Measurements from ENCODE around the gene FBXO31. TPM values are rescaled to one million over a fixed set of nuclear protein-coding genes. Genes with fewer than 3 reads are reported as not detected.
"Not testable (repeated sequence)": the region's sequence is repeated elsewhere in the genome, so short reads cannot be mapped to it uniquely, and the experiment has no call there.

FBXO31 gene
- total RNA-seq, 1 experiment from 2014 or later: 4.7 TPM

DNA sequence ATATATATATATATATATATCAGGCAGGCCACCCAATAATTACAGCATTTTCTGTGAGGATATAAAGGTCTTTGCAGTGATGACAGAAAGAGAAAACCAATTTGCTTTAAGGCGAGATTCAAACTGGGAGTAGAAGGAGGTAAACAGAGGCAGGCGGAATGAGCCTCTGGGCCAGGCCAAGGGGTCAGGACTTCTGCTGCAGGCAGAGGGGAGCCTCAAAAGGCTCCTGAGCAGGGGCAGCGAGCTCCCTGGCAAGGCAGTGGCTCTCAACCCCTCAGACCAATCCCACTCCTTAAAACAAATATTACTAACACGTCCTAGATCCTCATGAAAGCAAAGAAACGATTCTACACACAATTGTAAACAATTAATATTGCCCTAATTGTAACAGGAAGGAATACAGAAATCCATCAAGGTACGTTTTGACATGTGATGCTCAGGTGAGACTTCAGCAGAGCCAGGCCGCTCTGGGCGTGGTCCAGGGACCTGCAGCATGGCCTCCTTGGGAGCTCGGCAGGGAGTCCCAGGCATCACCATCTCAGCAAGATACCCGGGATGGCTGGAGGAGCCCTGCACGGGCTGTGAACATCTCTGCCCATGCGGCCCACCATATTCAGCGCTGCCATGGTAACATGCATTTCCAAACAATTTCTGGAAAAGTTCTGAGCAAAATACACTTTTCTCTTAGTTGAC, 18.4 kb downstream of the FBXO31 start:
- DNase-seq (ENCODE audit: low read depth): no peak

DNA sequence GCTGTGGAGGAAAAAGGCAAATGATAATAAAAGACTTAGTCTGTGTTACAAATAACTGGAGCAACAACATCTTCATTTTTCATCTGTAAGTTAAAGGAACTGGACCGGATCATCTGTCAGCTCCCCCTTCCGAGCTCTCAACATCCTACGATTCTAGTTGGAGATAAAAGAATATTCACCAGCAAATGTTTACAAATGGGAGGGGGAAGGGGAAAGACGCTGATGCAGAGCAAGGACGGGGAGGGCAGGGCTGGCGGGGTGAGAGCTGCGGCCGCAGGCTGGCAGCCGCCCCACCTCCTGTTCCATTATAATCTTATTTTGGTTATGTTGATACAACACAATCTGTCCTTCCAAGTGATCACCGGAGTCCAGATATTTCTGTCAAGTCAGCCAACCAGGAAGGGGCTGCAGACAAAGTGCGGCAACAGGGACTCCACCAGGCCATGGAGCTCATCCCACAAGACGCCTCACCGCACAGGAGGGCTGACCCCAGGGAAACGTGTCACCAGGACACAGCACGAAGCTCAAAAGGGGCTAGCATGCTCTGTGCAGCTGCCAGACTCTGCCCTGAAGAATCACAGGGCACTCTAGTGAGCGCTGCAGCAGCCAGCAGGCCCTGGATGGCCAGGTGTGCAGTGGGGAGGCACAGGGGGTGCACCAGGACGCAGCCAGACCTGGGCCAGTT, 19.7 kb downstream of the FBXO31 start:
- no peak for DNase-seq (ENCODE audit: low read depth)

DNA sequence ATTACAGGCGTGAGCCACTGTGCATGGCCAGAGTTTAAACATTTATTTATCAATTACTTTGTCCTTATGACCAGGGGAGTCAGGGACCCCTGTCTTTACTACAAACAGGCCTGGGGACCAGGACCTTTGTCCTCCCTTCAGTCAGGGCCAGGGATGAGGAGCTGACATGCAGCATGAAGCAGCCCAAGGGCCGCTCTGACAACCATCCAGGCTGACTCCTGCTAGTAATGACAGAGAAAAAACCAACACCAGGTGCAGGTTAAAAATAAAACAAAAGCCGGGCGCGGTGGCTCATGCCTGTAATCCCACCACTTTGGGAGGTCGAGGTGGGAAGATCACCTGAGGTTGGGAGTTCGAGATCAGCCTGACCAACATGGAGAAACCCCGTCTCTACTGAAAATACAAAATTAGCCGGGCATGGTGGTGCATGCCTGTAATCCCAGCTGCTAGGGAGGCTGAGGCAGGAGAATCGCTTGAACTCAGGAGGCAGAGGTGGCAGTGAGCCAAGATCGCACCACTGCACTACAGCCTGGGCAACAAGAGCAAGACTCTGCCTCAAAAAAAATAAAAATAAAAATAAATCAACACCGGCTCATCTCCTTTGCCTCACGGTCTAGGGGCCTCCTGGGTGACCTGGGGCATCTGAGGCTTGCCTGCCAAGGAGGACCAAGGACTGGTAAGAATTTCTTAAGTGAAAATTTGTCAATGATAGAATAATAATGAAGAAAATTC, 20.6 kb downstream of the FBXO31 start:
- not testable (repeated sequence) for DNase-seq (ENCODE audit: low read depth)

DNA sequence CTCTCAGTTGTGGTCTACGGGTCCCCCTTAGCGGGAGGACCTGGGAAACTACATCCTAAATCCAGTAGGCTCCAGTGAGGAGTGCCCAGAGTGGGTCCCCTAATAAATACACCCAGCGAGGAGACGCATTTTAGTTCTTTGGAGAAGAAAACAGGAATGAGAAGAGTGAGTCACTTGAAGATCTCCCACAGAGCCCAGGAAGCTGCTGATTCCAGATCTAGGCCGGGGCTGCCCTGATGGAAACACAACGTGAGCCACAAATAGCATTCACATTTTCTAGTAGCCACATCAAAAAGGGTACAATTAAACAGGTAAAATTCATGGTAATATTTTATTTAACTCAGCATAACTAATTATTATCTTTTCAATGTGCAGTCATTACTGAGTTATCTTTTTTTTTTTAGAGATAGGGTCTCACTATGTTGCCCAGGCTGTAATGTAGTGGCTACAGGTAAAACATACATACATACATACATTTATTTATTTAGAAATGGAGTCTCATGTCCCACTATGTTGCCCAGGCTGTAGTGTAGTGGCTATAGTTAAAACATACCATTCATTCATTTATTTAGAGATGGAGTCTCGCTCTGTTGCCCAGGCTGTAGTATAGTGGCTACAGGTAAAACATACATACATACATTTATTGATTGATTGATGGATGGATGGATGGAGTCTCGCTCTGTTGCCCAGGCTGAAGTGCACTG, 21.5 kb downstream of the FBXO31 start:
- no peak for DNase-seq (ENCODE audit: low read depth)

DNA sequence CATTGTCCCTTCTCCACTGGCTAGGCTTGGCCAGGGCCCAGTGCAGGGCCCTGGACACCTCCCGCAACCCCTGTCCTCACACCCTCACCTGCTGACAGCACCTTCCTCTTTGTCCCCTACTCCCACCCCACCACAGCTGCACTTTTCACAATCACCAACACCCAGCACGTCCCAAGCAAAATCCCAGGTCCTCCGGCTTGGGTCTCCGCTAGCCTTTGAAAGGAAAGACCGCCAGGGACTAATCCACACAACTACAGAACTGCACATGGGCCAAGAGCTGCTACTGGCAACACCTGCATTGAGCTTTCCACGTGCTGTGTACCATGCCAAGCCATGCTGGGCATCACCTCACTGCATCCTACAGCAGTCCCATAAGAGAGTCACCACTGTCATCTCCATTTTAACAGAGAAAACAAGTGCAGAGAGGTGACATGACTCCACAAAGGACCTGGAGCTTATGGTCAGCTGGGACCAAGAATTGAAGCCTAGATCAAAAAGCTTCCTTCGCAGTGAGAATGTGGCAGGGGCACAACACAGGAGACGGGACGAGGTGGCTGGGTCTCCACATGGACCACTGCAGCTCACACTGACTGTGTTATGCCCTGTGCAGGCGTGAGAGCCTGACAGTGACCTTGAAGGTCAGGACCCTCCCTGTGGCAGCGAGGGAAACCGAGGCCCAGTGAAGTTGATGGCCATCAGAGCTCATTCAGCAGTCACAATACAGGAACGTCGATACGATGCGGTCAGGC, 22.5 kb downstream of the FBXO31 start:
- DNase-seq (ENCODE audit: low read depth): no peak

DNA sequence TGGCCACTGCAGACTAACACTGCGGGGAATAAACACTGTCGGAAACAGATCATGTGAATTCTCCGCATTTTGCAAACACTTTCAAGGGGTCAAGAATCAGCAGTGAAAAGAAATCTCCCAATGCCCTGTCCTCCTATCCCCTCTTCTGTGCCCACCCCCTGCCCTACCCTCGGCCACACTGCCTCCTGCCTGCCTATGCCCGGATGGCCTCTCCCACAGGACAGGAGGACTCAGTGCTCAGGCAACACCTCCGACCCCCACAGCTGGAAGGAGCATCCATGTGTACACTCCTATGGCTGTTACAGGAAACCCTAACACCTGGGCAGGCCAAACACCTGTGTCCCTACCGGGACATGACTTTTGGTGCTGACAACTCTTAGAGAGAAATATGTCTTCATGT, 24.5 kb downstream of the FBXO31 start:
- DNase-seq (ENCODE audit: low read depth): no peak

DNA sequence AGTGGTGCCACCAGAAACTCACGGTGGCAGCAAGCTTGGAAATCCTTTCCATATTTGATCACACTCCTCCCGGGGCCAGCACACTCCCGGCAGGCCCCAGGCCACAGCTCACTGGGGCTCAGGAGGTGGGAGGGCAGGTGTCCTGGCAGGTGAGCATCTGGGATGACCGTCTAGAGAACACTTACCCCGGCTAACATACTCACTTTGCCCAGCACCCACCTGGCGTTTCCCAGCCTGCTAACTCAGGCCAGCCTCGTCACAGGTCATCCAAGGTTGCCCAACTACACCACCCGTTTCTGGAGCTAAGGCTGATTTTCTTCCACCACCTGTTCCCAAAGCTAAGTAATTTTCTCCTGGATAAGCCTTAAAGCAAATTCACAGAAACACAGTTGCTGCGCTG, 24.9 kb downstream of the FBXO31 start:
- DNase-seq (ENCODE audit: low read depth): no peak

DNA sequence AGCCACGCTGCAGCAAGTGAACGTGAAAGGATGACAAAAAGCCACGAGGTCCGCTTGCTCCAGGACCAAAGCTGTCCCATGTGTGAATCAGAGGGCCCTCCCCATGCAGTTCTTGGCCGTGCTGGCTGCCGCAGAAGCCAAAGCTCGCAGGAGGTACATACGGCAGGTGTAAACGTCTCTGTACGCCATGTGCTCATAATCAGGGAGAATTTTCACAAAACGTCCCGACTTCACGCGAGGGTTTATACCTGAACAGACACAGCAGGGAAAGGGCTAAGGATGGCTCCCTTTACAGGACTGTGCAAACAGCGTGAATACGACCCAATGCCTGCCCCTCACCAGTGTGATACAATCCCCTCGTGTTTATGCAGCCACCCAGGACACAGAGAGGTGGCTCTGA, 25.3 kb downstream of the FBXO31 start:
- DNase-seq (ENCODE audit: low read depth): no peak

DNA sequence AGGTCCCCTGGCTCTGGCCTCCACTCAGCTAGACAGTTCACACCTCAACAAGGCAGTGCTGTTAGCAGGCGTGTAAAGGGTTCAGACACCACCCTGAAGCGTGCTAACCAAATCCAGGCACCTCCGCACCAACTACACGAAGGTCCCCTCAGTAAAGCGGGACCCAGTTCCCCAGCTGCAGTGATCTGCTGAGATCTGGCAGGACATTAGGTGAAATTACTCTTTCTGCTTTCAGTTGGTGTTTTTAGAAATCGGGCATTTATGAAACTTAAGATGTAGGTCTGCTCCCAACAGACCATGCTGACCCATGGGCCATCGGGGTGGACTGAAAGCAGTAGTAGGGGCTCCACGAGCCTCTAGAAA, 27.1 kb downstream of the FBXO31 start:
- DNase-seq (ENCODE audit: low read depth): no peak

DNA sequence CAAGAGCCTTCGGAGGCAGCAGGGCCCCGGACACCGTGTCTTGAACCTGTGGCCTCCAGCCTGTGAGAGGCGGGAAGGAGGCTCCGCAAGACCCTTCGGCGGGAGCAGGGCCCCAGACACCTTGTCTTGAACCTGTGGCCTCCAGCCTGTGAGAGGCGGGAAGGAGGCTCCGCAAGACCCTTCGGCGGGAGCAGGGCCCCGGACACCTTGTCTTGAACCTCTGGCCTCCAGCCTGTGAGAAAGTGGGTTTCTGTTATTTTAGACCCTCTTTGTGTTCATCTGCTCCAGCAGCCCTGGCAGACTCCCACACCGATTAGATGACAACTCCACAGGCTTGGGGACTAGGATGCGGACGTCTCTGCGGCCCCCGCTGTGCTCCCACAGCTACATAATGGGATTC, 30.0 kb downstream of the FBXO31 start:
- no peak for DNase-seq (ENCODE audit: low read depth)

DNA sequence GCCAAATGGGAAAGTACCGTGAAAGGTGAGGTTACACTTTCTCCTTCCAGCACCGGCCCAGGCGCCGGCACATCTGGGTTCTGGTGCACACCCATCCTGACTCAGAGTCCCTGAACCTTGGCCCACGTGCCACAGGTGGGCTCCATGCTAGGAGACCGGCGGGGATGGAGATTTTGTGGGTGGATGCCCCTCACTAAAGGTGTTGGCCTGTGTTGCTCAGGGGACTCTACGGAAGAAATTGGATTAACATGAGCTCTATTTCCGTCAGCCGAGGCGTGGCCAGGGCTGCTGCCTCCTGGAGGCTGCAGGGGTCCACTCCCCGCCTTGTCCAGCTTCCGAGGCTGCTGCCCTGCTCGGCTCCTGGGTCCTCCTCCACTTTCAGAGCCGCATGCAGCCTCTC, 30.8 kb downstream of the FBXO31 start:
- no peak for DNase-seq (ENCODE audit: low read depth)

DNA sequence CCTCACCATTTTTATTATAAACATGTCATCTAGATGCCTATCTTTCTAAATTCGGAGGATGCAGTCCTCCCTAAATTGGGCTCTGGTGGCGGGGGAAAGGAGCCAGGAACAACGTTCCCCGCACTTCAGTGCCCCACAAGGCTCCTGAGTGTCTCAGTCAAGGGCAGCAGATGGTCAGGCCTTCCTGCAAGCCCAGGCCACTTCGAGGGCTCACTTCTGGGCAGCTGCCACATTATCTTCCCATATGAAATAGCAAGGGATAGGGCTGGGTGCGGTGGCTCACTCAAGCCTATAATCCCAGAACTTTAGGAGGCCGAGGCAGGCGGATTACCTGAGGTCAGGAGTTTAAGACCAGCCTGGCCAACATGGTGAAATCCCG, 32.3 kb downstream of the FBXO31 start:
- no peak for DNase-seq (ENCODE audit: low read depth)

DNA sequence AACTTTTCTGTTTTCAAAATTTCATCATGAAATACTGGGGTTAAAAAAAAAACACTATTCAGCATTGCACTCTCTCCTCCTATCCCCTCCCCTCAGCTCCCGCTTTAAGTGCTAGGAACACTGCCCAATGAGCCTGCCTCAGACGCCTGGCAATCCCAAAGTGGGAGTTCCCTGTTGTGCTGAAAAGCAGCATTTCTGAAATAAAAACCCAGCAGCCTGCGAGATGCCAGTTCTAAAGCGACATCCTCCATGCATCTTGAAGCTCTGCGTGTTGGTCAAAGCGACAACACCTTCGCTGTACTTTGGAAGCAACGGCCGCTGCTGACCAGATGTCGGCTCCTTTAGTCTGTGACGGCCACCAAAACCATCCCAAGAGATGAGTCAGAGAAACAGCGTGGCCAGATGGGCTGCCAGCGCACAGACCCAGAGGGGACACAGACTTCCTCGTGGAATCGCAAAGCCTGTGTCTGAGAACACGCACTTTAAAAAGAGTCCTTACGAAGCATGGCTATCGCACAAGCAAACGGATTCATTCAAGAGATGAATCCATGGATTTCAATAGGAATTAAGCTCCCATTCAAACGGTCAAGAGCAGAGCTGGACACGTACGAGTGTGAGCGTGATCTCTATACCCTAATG, 32.8 kb downstream of the FBXO31 start:
- DNase-seq (ENCODE audit: low read depth): no peak

DNA sequence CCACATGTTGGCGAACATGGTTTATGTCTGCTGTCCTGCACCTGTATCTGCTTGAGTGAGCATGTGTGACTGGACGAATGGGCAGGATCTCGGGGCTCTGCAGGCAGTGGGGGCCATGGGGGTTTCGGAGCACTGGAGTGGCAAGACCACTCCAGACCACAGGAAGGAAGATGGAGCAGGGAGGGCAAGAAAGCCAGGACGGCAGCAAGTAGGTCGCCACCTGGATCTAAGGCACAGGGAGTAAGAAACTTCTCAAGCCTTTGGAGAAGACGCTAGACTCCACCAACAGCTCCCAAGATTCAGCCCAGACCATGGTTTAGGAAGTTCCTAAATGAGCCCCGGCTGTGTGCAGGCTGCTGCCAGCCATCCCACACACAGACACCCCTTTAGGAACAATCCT, 33.5 kb downstream of the FBXO31 start:
- DNase-seq (ENCODE audit: low read depth): no peak

DNA sequence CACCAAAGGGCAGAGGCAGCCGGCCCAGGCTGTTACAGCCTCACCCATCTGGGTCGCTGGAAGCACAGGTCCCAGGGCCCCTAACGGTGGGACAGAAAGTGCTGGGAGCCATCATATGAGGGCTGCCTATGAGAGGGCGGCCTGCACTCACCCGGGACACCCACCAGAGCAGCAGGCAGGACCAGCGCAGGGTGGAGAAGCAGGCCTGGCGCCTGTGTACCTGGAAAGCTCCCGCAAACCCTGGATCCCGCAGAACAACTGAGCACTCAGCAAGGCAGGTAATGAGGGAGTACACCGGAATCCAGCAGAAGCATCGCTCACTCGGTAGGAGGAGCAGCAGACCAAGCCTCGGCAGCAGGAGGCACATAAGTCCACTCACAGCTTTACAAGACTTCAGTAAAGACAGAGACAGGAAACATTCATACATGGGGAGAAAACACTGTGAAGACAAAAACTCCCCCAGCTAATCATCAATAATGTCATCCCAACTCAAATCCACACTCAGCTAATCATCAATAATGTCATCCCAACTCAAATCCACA, 34.9 kb downstream of the FBXO31 start:
- DNase-seq (ENCODE audit: low read depth): no peak

DNA sequence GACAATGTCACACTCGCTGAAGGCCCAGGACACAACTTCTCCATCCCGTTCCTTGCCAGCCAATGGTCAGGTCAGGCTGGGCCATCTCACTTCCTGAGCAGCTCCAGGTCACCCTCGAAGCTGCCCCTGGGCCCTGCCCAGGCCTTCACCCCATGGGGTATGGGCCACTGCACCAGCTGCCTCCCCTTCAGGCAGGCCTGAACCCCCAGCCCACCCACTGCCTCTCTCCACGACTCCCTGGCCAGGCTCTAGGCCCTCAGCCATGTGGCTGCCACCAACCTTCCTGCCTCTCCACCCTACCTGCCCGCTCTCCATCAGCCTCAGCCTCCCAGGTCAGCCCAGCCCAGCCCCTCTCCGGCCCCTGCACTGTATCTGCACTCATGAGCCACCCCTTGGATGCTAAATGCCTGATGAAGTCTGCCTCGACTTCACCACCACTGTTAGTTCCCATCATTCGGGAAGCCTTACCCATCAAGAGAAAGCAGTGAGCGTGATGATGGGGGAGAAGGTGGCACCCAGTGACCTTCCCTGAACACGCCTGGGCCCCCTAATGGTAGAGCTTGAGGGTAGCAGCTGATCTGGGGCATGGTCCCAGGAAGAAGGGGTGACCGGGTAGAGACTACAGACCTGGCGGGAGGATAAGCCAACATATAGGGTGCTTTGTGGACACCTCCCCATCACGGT, 35.5 kb downstream of the FBXO31 start:
- DNase-seq (ENCODE audit: low read depth): no peak

DNA sequence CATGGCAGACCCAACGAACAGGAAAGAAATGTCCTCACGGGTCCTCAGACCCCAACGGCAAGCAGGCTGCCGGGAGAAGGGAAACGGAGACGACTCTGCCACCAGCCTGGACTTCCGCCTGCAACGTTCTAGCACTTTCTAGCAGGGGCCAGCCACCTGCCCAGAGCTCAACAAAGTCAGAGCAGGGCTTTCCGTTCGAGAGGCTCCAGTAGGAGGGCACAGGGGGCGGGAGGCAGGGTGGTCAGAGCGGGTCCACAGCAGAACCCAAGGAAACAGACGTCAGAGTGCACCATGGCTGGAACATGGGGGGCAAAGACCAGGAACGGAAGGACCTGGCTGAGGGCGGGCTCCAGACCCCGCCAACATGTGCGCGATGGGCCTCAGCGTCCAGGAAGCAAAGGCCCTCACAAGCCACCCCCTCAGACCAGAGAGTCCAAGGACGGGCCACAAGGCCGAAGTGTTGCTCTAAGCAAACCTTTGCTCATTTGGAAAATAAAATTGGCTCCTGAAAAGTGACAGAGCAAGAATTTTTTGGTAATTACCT, 37.0 kb downstream of the FBXO31 start:
- no peak for DNase-seq (ENCODE audit: low read depth)

DNA sequence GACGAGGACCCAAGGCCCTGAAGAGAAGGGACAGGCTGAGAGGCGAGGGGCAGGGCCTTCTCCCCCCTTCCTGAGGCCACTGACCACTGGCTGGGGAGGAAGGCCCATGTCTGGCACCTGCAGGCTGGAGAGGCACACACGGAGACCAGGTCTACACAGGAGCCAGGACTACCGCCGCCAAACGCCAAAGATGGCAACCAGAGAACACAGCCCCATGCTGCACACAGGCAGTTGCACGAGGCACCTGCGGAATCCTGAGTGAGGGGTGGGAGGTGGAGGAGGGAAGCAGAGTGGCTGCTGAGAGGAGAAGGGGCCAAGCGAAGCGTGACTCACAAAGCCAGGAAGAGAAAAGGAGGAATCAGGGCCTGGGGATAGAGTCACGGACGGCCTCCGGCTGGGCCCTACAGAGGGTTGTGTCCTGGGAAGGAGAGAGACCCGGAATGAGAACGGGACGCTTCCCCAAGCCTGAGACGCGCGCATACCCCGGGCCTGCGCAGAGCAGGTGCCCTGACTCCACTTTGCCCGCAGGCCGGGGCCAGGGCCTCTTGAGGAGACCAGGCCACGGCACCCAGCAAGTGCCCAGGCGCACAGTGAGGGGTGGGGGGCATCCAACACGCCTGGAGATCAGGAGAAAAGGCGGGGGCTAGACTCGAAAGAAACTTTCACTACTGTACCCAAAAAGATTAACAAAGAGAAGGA, 37.7 kb downstream of the FBXO31 start:
- DNase-seq (ENCODE audit: low read depth): no peak

DNA sequence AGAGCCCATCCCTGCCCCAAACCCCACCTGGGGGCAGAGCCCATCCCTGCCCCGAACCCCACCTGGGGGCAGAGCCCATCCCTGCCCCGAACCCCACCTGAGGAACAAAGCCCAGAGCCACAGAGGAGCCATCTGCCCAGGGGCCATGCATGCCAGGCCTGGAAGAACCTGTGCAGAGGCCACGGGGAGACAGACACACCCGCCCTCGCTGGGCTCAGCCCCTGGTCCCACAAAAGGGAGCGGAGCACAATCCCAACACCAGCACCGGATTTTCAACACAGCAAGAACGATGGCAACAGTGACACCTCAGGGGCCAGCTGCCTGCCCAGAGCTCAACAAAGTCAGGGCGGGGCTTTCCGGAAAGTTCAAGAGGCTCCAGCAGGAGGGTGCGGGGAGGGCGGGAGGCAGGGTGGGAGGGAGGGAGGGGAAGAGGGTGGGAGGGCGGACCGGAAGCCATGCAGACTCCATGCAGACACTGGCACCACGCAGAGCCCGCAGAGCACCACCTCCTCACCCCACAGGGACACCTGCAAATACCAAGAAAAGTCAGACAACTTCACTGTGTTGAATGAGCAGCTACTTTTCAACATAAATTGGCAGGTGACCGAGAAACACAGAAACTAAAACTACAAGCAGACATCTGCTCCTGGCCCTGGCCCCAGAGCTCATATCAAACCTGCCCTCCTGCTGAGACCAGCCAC, 38.5 kb downstream of the FBXO31 start:
- DNase-seq (ENCODE audit: low read depth): peak; percentile 14
